Colon (tissue), 2 donors: ENCODE results near the gene CCR9.
"Not testable (repeated sequence)": the region's sequence is repeated elsewhere in the genome, so short reads cannot be mapped to it uniquely, and the experiment has no call there.

ENCODE experiments used
- FAIRE-seq: peaks from 2 replicates; lab custom pipeline; 2012; peaks lifted over from hg19 to GRCh38; lab: Jason Lieb, UNC
- donor health status: control.
- donor health status: control.

The CCR9 gene, protein sequence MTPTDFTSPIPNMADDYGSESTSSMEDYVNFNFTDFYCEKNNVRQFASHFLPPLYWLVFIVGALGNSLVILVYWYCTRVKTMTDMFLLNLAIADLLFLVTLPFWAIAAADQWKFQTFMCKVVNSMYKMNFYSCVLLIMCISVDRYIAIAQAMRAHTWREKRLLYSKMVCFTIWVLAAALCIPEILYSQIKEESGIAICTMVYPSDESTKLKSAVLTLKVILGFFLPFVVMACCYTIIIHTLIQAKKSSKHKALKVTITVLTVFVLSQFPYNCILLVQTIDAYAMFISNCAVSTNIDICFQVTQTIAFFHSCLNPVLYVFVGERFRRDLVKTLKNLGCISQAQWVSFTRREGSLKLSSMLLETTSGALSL

GRCh38 chr3:45885979-45886705 is at the start of gene CCR9:
Gene CCR9, plus strand, starts transcription at chr3:45886543. Its CDS starts 8,391 bp downstream, at chr3:45894934.
- FAIRE-seq, result no peak

DNA sequence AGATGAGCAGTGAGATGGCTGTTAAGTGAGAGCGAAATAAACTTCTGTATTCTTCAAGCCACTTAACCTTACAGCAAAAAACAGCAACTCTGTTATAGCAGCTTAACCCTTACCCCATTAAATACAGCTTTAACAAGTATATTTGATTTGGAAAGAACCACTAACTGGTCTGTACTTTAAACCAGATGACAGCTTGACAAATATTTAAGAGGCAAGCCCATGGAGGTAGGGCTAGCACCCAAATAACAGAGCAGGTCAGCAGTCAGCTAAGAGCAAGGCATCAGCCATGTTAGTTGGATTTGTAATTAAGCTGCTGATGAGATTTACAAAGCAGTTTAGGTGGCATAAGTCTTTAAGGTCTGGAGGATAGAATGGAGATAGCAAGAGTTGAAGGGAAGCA is 47.9 kb upstream of the CCR9 start:
- no peak for FAIRE-seq

GRCh38 chr3:45841420-45841756 is 45.0 kb upstream of the CCR9 start:
- FAIRE-seq, result no peak

- no peak for FAIRE-seq
Measured at GRCh38 chr3:45841757-45842491, 44.4 kb upstream of the CCR9 start, which contains the start of gene LZTFL1. Gene LZTFL1, minus strand, starts transcription at chr3:45842119. Its CDS starts 128 bp downstream, at chr3:45841991.

DNA sequence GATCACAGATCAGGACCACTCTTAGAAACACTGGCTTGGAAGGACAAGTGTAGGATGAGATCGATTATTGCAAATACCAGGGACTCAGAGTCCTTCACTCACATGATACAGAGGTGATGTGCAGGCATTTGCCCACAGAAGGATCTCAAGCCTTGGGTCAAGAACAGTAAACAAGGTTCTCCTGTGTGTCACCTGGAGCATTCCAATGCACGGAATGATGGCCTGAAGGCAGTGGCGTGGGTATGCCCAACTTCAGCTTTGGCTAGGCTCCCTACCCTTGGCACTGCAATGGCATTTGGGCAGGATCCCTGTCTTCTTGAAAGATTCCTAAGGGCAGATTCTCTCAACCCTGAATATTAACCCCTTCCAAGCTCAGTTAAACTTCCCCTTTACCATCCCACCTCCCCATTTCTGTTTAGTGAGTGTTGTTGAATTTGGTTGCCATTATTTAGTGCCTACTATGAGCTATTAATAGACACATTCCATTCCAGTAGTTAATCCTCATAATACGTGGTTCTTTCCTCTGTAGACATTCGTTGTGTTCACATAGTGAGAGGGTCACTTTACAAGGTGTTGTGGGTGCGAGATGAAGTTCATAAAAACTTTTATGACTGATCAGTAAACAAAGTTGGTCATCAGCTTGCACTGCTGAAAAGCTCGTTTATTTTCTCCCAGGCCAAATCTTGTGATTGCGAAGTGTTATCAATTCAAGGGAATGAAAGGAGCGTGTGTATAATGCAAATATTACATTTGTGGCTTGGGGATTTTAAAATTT is 43.3 kb upstream of the CCR9 start:
- no peak for FAIRE-seq

GRCh38 chr3:45844616-45845015 is 41.7 kb upstream of the CCR9 start:
- FAIRE-seq, result no peak

DNA sequence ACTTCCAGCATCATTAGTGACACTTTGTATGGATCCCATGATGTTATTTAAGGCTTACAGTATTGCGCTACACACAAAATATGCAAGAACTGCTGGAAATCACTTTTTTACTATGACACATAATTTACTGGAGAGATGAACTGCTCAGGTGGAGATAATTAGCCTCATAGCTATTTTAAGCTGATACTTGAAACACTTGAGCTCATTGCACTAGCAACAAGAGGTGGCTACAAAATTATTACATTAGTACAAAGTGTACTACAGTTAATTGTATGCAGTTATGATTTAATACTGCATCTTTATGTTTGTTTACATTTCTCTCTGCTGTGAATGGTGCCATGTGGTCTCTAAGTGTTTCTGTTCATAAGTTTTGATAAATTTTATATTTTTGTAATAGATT is 38.0 kb upstream of the CCR9 start:
- FAIRE-seq, result no peak

DNA sequence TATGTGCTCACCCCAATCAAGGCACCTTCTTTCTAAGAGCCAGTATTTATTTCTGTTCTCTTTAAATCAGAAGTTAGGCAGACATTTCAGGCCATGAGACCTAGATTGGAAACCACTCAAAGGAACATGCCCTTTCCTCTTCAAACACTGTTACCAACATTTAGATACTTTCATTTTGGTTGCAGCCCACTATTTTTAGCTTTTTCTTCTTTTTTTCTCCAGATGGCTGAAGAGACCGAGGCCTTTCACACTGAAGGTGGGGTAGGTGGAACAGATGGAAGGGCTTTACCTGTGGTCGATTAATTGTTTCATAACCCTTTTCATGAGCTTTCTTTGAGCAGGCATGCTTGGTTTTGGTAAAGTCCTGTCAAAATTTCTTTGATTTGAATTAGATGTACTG is 33.5 kb upstream of the CCR9 start:
- FAIRE-seq, result no peak

- FAIRE-seq, result not testable (repeated sequence)
Measured at GRCh38 chr3:45856323-45856722, 30.0 kb upstream of the CCR9 start.

DNA sequence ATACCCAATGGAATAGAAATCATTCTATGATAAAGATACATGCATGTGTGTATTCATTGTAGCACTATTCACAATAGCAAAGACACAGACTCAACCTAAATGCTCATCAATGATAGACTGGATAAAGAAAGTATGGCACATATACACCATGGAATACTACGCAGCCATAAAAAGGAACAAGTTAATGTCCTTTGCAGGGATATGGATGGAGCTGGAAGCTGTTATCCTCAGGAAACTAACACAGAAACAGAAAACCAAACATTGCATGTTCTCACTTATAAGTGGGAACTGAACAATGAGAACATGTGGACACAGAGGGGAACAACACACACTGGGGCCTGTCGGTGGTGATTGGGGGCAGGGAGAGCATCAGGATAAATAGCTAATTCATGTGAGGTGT is 29.3 kb upstream of the CCR9 start:
- FAIRE-seq, result not testable (repeated sequence)

DNA sequence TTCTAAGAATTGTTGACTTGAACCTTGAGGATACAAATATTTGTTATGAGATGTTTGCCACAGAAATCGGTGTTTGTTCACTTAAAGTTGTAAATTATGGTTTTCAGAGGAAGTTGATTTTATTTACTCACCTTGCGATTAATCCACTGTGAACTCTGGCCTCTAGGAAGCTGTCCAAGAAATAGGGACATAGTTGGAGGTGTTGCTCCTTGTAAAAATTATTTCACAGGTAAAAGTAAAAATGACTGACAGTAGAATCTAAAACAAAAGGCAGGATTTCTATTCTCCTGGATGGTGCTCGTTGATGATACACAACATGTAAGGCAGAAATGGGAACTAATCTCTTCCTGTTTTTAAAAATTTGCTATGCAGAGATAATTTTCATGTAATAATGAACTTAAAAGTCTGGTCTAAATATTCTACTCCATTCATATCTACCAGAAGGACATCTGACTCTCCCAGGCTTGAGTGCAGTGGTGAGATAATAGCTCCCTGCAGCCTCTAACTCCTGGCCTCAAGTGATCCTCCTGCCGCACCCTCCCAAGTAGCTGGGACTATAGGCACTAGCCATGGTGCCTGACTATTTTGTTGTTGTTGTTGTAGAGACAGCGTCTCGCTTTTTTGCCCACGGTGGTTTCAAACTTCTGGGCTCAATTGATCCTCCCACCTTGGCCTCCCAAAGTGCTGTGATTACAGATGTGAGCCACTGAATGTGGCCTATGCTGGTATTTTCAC is 27.4 kb upstream of the CCR9 start:
- no peak for FAIRE-seq

DNA sequence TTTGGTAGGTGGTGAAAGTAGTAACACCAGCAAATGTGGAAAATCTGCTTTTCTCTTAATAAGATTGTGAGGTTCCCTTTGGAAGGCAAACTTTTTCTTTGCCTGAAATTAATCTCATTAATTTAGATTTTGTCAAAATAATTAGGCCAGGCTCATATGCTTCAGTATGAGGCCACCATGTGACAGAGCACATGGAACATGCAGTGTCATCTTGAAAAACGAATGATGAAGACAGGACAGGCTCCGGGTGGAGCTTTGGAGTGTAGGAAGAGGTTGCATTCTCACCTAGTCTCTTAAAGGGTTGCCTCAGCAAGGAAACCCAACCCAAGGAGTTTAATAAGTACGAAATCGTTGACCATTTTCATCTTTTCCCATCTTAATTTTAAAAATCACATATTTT is 25.9 kb upstream of the CCR9 start:
- FAIRE-seq, result no peak

- no peak for FAIRE-seq
Measured at GRCh38 chr3:45861043-45861719, 25.2 kb upstream of the CCR9 start.

DNA sequence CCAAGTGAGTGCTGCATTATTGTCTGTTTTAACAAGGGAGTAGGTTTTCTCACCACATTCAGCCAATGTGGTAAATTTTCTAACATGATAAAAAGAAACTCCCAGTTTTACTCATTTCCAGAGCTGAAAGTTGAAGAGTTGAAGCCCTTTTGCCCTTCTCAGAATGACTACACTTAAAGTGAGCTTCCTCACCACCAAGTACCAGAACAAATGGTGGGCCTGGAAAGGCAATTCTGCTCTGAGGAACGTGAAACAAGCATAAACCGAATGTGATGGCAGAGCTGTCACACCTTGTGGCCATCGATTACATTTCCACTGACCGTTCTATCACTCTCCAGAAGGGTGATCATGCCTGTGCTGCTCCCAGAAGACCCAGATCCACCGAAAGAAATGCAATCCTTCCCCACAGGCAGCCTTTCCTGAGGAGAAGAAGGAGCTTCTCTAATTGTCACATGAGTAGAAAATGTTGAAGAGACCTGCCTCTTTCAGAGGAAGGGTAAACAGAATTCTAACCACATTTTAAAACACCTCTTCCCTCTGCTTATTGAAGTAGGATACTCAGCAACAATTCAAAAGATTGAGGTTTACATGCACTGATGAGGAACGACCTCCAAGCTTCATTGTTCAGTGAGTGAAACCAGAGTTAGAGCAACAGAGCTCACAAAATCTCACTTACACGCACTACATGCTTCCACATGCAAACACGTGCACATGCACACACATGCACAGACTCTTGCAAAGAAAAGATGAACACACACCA is 21.4 kb upstream of the CCR9 start:
- FAIRE-seq, result no peak

DNA sequence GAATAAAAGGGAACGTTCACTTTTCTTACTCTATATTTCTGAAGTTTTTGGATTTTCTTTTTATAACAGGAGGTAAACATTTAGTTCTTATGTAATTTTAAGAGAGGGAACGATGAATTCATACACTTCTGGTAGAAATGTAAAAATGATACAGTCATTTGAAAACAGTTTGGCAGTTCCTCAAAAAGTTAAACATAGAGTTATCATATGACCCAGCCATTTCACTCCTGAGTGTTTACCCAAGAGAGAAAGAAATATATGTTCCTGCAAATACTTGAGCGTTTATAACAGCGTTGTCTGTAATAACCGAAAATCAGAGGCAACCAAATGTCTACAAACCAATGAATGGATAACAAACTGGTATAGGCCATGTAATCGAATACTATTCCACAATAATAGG is 20.8 kb upstream of the CCR9 start:
- no peak for FAIRE-seq

DNA sequence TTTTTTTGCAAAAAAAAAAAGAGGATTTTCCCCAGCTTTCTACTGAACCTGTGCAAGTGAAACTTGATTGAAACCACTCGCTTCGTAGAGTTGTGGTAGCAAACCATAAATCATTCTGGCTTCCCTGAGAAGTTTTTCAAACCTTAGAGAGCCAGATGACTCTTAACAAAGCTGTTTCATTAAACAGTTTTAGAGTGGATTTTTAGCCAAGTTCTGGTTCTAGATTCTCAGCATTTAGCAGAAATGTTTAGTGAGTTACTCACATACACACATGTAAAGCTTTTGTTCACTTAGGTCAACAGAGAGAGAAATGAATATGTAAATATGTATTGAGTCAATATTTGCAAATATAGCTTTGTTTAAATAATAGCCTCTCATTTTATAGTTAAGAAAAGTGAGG is 18.1 kb upstream of the CCR9 start:
- FAIRE-seq, result no peak

DNA sequence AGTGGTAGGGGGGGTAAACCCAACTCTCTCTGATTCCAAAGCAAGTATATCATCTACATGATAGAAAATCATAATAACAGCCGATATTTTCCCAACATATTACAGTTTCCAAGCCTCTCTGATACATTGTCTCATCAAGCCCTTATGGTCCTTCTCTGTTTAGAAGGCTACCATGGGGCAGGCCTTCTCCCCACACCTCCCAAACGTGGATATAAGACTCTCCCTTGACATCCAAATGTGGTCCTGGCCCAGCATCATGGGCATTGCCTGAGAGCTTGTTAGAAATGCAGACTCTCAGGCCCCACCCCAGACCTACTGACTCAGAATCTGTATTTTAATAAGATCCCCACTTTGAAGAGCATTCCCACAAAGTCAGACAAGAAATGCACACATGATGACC is 17.7 kb upstream of the CCR9 start:
- no peak for FAIRE-seq

GRCh38 chr3:45869638-45870037 is 16.7 kb upstream of the CCR9 start:
- FAIRE-seq, result no peak

DNA sequence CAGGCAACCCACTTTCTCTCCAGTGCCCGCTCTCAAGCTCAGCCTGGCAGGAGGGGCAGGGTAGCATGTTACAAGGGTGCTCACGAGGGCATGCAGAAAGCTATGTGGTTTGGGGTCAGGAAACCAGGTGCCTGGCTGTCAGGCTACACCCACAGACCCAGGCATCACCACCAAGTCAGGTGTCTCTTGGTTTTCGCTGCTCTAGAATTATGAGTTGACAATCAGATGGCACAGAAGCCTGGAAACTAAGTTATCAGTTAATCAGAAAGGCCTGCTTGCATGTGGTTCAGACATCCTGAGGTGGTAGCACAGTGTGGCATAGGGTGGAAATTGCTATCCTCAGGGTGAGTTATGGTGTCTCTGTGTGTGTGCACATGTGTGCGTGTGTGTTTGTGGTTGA is 16.2 kb upstream of the CCR9 start:
- FAIRE-seq, result no peak

- no peak for FAIRE-seq
Measured at GRCh38 chr3:45871780-45872179, 14.6 kb upstream of the CCR9 start.
